ENCODE results near the gene ADNP. TPM values are rescaled to one million over a fixed set of nuclear protein-coding genes. Genes with fewer than 3 reads are reported as not detected.
"Not testable (repeated sequence)": the region's sequence is repeated elsewhere in the genome, so short reads cannot be mapped to it uniquely, and the experiment has no call there.

Gene ADNP
- total RNA-seq (2014; rRNA removed) (27.5 and 45.0 TPM in 2 replicates), Bru-seq, nascent RNA (percentile 96 among the genes with signal in this experiment), BruChase-seq, experiment 1, labeled RNA remaining after a 6-hour chase (percentile 97 among the genes with signal in this experiment), BruChase-seq, experiment 2, labeled RNA remaining after a 2-hour chase (percentile 98 among the genes with signal in this experiment)
- long read RNA-seq, full-length matches to known transcripts = 26 of 82 reads
- long read RNA-seq, partial matches to known transcripts = 9 of 82 reads
- long read RNA-seq, other reads (novel, unspliced or antisense) = 47 of 82 reads

GRCh38 chr20:50931306-50932015 lies at the start of gene ADNP:
Gene ADNP, minus strand, starts transcription at chr20:50931437. Its CDS starts 27,441 bp downstream, at chr20:50903996.
- ChIA-PET CTCF (interaction anchor here (0.6 to 1.4 kb wide), 7 partner anchors 27 to 766 kb away, joined by 3 to 11 read pairs (median 8); partner anchors contain the start of genes BCAS4, DPM1 and MOCS3), POLR2A (ENCODE audit: unreplicated experiment) (interaction anchor here (0.5 to 1.1 kb wide), 6 partner anchors 27 to 473 kb away, joined by 3 to 5 read pairs (median 3); partner anchors contain the start of genes BCAS4, DPM1 and MOCS3)
- Histone ChIP-seq H3K79me2 (ENCODE audit: low read length) (peaks cover 41% of the 10 kb centered on the region), H3K27ac (ENCODE audit: low read length) (peak within 1 kb of the TSS; percentile 69), H3F3A (ENCODE audit: low read length, unreplicated experiment) (peaks cover 26% of the 10 kb centered on the region), H4K20me1 (ENCODE audit: low read length) (peaks cover 22% of the 10 kb centered on the region), H3K27me3 (ENCODE audit: low read length) (no peaks in the 10 kb centered on the region), H3K9me2 (replicated peaks; ENCODE audit: low read length) (no peaks in the 10 kb centered on the region), H2AFZ (ENCODE audit: low read length) (peak within 1 kb of the TSS; percentile 82), H3K9ac (ENCODE audit: low read length) (peak within 1 kb of the TSS; percentile 81), H3K4me2 (ENCODE audit: low read length) (peak within 1 kb of the TSS; percentile 84), H3K4me3 (ENCODE audit: low read length) (peak within 1 kb of the TSS; percentile 92), H3K4me1 (ENCODE audit: insufficient read depth, low read length) (peaks cover 31% of the 10 kb centered on the region), H3K9me3 (ENCODE audit: low read length) (no peaks in the 10 kb centered on the region), H3K36me3 (ENCODE audit: low read depth, low read length) (peaks cover 51% of the 10 kb centered on the region)
- intact Hi-C loops (cut with micrococcal nuclease) = loop anchor here (2.0 kb wide), 1 partner anchor 137 kb away; the partner anchor contains the start of gene BCAS4
- peak; percentile 89 for DNase-seq
- TF ChIP-seq CTCF (conservative IDR thresholded peaks at IDR 0.05; ENCODE audit: low read depth, low read length) = peak; percentile 81
- no peak for TF ChIP-seq EZH2phosphoT487 (IDR thresholded peaks at IDR 0.05; ENCODE audit: borderline replicate concordance, low read length)
- BruUV-seq (replicated peaks) = no TSS peak
- peak; percentile 70 for ATAC-seq

GRCh38 chr20:50980071-50980681 lies 48.9 kb upstream of the ADNP start:
- H3K9ac ChIP-seq (ENCODE audit: low read length) = peak overlapping the region; percentile 44

GRCh38 chr20:50978533-50978932 lies 47.3 kb upstream of the ADNP start:
- peaks cover 40% of the 10 kb centered on the region for H3K4me1 ChIP-seq (ENCODE audit: insufficient read depth, low read length)
- H3K9me2 ChIP-seq (replicated peaks; ENCODE audit: low read length); H2AFZ ChIP-seq (ENCODE audit: low read length); H3K27ac ChIP-seq (ENCODE audit: low read length); H3K4me2 ChIP-seq (ENCODE audit: low read length); DNase-seq; ATAC-seq; BruUV-seq (replicated peaks); POLR2A ChIA-PET (ENCODE audit: unreplicated experiment); H3K4me3 ChIP-seq (ENCODE audit: low read length); H3K27me3 ChIP-seq (ENCODE audit: low read length); intact Hi-C loops (cut with micrococcal nuclease); H4K20me1 ChIP-seq (ENCODE audit: low read length); H3K36me3 ChIP-seq (ENCODE audit: low read depth, low read length); CTCF ChIA-PET; H3K79me2 ChIP-seq (ENCODE audit: low read length); H3F3A ChIP-seq (ENCODE audit: low read length, unreplicated experiment); H3K9me3 ChIP-seq (ENCODE audit: low read length); H3K9ac ChIP-seq (ENCODE audit: low read length): not testable (repeated sequence)

More at GRCh38 chr20:50980071-50980681, 48.9 kb upstream of the ADNP start:
- Histone ChIP-seq H3K4me3 (ENCODE audit: low read length) (no peak overlapping the region), H3K27me3 (ENCODE audit: low read length) (no peaks in the 10 kb centered on the region), H3F3A (ENCODE audit: low read length, unreplicated experiment) (no peaks in the 10 kb centered on the region), H3K79me2 (ENCODE audit: low read length) (no peaks in the 10 kb centered on the region), H3K36me3 (ENCODE audit: low read depth, low read length) (no peaks in the 10 kb centered on the region), H4K20me1 (ENCODE audit: low read length) (no peaks in the 10 kb centered on the region), H3K4me2 (ENCODE audit: low read length) (peak overlapping the region; percentile 11; the same call in 1 of the 2 replicates), H3K9me2 (replicated peaks; ENCODE audit: low read length) (no peaks in the 10 kb centered on the region), H3K4me1 (ENCODE audit: insufficient read depth, low read length) (peaks cover 40% of the 10 kb centered on the region), H3K27ac (ENCODE audit: low read length) (peak overlapping the region; percentile 77), H3K9me3 (ENCODE audit: low read length) (no peaks in the 10 kb centered on the region), H2AFZ (ENCODE audit: low read length) (no peak overlapping the region)
- POLR2A ChIA-PET (ENCODE audit: unreplicated experiment) = interaction anchor here (0.5 kb wide), 1 partner anchor 148 kb away, joined by 3 read pairs; no protein-coding TSS in a partner anchor
- peak; percentile 75 for ATAC-seq
- TF ChIP-seq EZH2phosphoT487 (IDR thresholded peaks at IDR 0.05; ENCODE audit: borderline replicate concordance, low read length) = no peak
- no peak for TF ChIP-seq CTCF (conservative IDR thresholded peaks at IDR 0.05; ENCODE audit: low read depth, low read length)
- peak; percentile 100 for DNase-seq
- no TSS peak for BruUV-seq (replicated peaks)
- intact Hi-C loops (cut with micrococcal nuclease) = loop anchor here (1.0 to 10.0 kb wide), 8 partner anchors 22 to 1005 kb away; partner anchors contain the start of genes BCAS4, DPM1 and MOCS3
- CTCF ChIA-PET = interaction anchor here (0.6 to 0.7 kb wide), 3 partner anchors 11 to 477 kb away, joined by 3 to 6 read pairs (median 4); no protein-coding TSS in a partner anchor
